ACC112 (cell line): ENCODE measurements around the gene EXOC1L.

Experiments
- H2AFZ ChIP-seq: fragments of 200-600 bp; sonication (generic); one replicate; pipeline ENCODE4 v1.6.0; 2017; ENCODE audit warnings: antibody characterized with exemption, low read length; ENCODE audit not compliant: unreplicated experiment
- H3K27ac ChIP-seq: fragments of 200-600 bp; sonication (generic); 2 replicates; pipeline ENCODE4 v1.5.1; 2014; ENCODE audit warnings: low read depth, mild to moderate bottlenecking, antibody characterized with exemption, low read length, moderate library complexity
- H3K27me3 ChIP-seq: fragments of 200-600 bp; sonication (generic); 2 replicates; pipeline ENCODE4 v1.6.1; 2014; ENCODE audit warnings: mild to moderate bottlenecking, antibody characterized with exemption, low read length, moderate library complexity, mixed read lengths; ENCODE audit not compliant: insufficient read depth
- H3K36me3 ChIP-seq: fragments of 200-600 bp; sonication (generic); 2 replicates; pipeline ENCODE4 v1.6.1; 2016; ENCODE audit warnings: mild to moderate bottlenecking, antibody characterized with exemption, low read length, moderate library complexity, mixed read lengths; ENCODE audit not compliant: insufficient read depth
- H3K4me1 ChIP-seq: fragments of 200-600 bp; sonication (generic); one replicate; pipeline ENCODE4 v1.6.1; 2016; ENCODE audit warnings: low read length, mixed read lengths; ENCODE audit not compliant: insufficient read depth, unreplicated experiment, control insufficient read depth
- H3K4me3 ChIP-seq: fragments of 200-600 bp; sonication (generic); 2 replicates; pipeline ENCODE4 v1.5.1; 2014; ENCODE audit warnings: mild to moderate bottlenecking, low read depth, low read length
- H3K79me2 ChIP-seq: fragments of 200-600 bp; sonication (generic); one replicate; pipeline ENCODE4 v1.6.0; 2016; ENCODE audit warnings: low read length; ENCODE audit not compliant: control insufficient read depth, unreplicated experiment, insufficient read depth

Gene EXOC1L

GRCh38 chr4:55876387-55876786 lies 56.8 kb downstream of the EXOC1L start:
- no peaks in the 10 kb centered on the region for H3K79me2 ChIP-seq
- no peak overlapping the region for H3K27ac ChIP-seq
- peaks cover 15% of the 10 kb centered on the region for H3K36me3 ChIP-seq
- no peak overlapping the region for H3K4me3 ChIP-seq
- H3K27me3 ChIP-seq: no peaks in the 10 kb centered on the region
- H3K4me1 ChIP-seq: no peaks in the 10 kb centered on the region
- no peak overlapping the region for H2AFZ ChIP-seq

DNA sequence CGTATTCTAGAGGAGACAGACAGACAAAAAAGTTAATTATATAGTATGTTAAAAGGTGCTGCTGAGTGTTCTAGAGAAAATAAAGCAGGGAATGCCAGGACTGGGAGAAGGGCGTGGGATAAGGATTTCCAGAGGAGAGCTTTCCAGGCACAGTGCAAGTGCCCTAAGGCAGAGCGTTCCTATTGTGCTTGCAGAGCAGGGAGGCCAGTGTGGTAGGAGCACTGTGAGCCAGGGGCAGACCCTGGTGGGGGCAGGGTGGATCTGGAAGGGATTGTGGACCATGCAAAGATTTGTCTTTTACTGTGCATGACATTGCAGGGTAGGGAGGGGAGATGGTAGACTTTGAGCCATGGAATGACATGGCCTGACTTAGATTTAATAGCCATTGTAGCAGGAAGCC lies 59.6 kb downstream of the EXOC1L start:
- H2AFZ ChIP-seq: no peak overlapping the region
- no peaks in the 10 kb centered on the region for H3K4me1 ChIP-seq
- no peaks in the 10 kb centered on the region for H3K79me2 ChIP-seq
- H3K27me3 ChIP-seq: no peaks in the 10 kb centered on the region
- no peak overlapping the region for H3K27ac ChIP-seq
- H3K36me3 ChIP-seq: peaks cover 15% of the 10 kb centered on the region
- H3K4me3 ChIP-seq: no peak overlapping the region

DNA sequence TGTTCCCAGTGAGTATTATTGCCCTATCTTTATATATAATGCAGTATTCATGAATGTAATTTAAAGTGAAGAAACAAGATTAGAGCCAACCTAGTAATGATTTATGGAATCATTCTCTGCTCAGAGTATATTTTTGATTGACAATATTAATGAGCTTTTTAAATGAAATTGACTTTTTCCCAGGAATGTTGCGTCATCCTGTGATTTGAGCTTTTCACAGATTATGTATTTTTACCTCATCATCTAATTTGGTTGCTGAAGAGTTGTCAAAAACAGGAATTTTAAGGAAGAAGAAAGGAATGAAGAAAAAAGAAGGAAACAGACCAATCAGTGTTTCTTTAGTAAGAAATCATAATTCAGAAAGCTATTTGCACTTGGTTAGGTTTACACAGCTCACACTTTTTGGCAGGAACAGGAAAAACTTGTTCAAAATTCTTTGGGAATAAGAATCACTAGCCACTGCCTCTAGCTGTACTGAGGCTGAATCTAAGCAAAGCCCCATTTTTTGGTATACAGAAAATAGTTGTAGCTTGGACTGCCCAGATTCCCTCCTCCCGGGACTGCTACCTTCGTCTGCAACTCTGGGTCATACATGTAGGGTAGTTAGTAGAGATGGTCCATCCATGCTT lies 61.2 kb downstream of the EXOC1L start:
- Histone ChIP-seq H3K27ac (no peak overlapping the region), H3K79me2 (no peaks in the 10 kb centered on the region), H2AFZ (no peak overlapping the region), H3K4me1 (no peaks in the 10 kb centered on the region), H3K27me3 (no peaks in the 10 kb centered on the region), H3K4me3 (no peak overlapping the region), H3K36me3 (peaks cover 9% of the 10 kb centered on the region)

GRCh38 chr4:55884093-55884850 lies 64.7 kb downstream of the EXOC1L start:
- no peak overlapping the region for H2AFZ ChIP-seq
- H3K36me3 ChIP-seq: peaks cover 5% of the 10 kb centered on the region; the same call in 1 of the 2 replicates
- no peak overlapping the region for H3K4me3 ChIP-seq
- no peaks in the 10 kb centered on the region for H3K79me2 ChIP-seq
- no peaks in the 10 kb centered on the region for H3K4me1 ChIP-seq
- no peak overlapping the region for H3K27ac ChIP-seq
- no peaks in the 10 kb centered on the region for H3K27me3 ChIP-seq

DNA sequence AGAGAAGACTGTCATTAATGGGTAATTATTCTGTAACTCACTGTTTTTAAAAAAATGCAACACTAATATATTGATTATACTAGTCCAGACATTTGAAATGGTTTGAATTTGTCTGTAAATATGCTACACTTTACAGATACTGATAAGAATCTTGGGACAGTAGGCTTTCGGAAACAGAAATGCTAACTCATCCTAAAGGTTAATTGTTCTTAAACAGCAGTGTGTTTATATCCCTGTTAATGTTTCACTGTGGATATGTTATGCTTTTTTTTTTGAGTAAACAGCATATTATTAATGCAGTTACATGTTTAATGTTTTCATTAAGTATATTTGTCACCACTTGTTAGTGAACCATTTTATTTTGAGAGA lies 65.2 kb downstream of the EXOC1L start:
- peaks cover 5% of the 10 kb centered on the region; the same call in 1 of the 2 replicates for H3K36me3 ChIP-seq
- no peak overlapping the region for H3K4me3 ChIP-seq
- no peaks in the 10 kb centered on the region for H3K27me3 ChIP-seq
- no peaks in the 10 kb centered on the region for H3K79me2 ChIP-seq
- H3K4me1 ChIP-seq: no peaks in the 10 kb centered on the region
- no peak overlapping the region for H2AFZ ChIP-seq
- H3K27ac ChIP-seq: no peak overlapping the region
